Liver (tissue), 9 donors: ENCODE data around the gene COX20. TPM values are rescaled to one million over a fixed set of nuclear protein-coding genes. Genes with fewer than 3 reads are reported as not detected.

Experiments
- DNase-seq: peaks from one replicate; pipeline ENCODE4 v3.0.0-alpha.2; 2017; ENCODE audit warnings: low spot score
- H3K27ac ChIP-seq, 2 donors: one replicate each; pipeline ENCODE4 v1.7.0; 2013; ENCODE audit warnings: inconsistent platforms in 2 of 2, low read length in 2 of 2, control low read depth in 1 of 2, low read depth in 1 of 2, mild to moderate bottlenecking in 1 of 2
- H3K27me3 ChIP-seq, 4 donors: one replicate each; pipeline versions ENCODE4 v1.6.1 to v1.7.0; 2013; ENCODE audit warnings: low read length in 3 of 4, inconsistent platforms in 1 of 4, mild to moderate bottlenecking in 1 of 4, moderate library complexity in 1 of 4; ENCODE audit not compliant: control insufficient read depth in 4 of 4, insufficient read depth in 4 of 4
- H3K36me3 ChIP-seq, 4 donors: one replicate each; pipeline versions ENCODE4 v1.6.1 to v1.7.0; 2013; ENCODE audit warnings: low read length in 3 of 4, mild to moderate bottlenecking in 3 of 4, low read depth in 1 of 4, moderate library complexity in 1 of 4; ENCODE audit not compliant: control insufficient read depth in 4 of 4, insufficient read depth in 3 of 4
- H3K4me1 ChIP-seq, 4 donors: one replicate each; pipeline versions ENCODE4 v1.6.1 to v1.7.0; 2013; ENCODE audit warnings: low read length in 3 of 4, mild to moderate bottlenecking in 3 of 4, moderate library complexity in 1 of 4; ENCODE audit not compliant: control insufficient read depth in 4 of 4, insufficient read depth in 4 of 4
- H3K4me3 ChIP-seq, 3 donors: one replicate each; pipeline versions ENCODE4 v1.6.1 to v1.7.0; 2013; ENCODE audit warnings: low read length in 3 of 3, control low read depth in 1 of 3, low read depth in 1 of 3, mild to moderate bottlenecking in 1 of 3
- H3K9ac ChIP-seq, 2 donors: one replicate each; pipeline ENCODE4 v1.7.0; 2013; ENCODE audit warnings: low read length in 2 of 2, mild to moderate bottlenecking in 2 of 2, moderate library complexity in 2 of 2, control low read depth in 1 of 2, low read depth in 1 of 2
- H3K9me3 ChIP-seq, 4 donors: one replicate each; pipeline versions ENCODE4 v1.6.1 to v1.7.0; 2013; ENCODE audit warnings: low read length in 3 of 4; ENCODE audit not compliant: control insufficient read depth in 4 of 4
- ATF3 ChIP-seq: IDR thresholded peaks from 2 replicates; pipeline ENCODE4 v1.6.1; 2016; ENCODE audit warnings: antibody characterized with exemption
- CTCF ChIP-seq: fragments of 150-350 bp; IDR thresholded peaks from 2 replicates; pipeline ENCODE4 v1.5.1; 2017; ENCODE audit warnings: improper control_type of control experiment, low read depth, low read length; ENCODE audit not compliant: missing input control
- EGR1 ChIP-seq, 2 donors: IDR thresholded peaks; 2 replicates each; pipeline ENCODE4 v1.6.1; 2016 to 2018; ENCODE audit warnings: antibody characterized with exemption in 2 of 2, low read depth in 2 of 2
- FOXA1 ChIP-seq: IDR thresholded peaks from 2 replicates; pipeline ENCODE4 v1.6.1; 2016; ENCODE audit warnings: antibody characterized with exemption
- FOXA2 ChIP-seq: IDR thresholded peaks from 2 replicates; pipeline ENCODE4 v1.6.1; 2016; ENCODE audit warnings: antibody characterized with exemption
- GABPA ChIP-seq, 2 donors: IDR thresholded peaks in 1 of 2; conservative IDR thresholded peaks in 1 of 2; 2 replicates each; pipeline ENCODE4 v1.6.1; 2016; ENCODE audit warnings: antibody characterized with exemption in 2 of 2, mild to moderate bottlenecking in 1 of 2, moderate library complexity in 1 of 2
- HNF4A ChIP-seq, 2 donors: conservative IDR thresholded peaks; 2 replicates each; pipeline ENCODE4 v1.6.1; 2016; ENCODE audit warnings: antibody characterized with exemption in 2 of 2, mild to moderate bottlenecking in 2 of 2
- HNF4G ChIP-seq: IDR thresholded peaks from 2 replicates; pipeline ENCODE4 v1.6.1; 2016; ENCODE audit warnings: antibody characterized with exemption
- JUND ChIP-seq, 2 donors: IDR thresholded peaks; 2 replicates each; pipeline ENCODE4 v1.6.1; 2016; ENCODE audit warnings: antibody characterized with exemption in 2 of 2
- MAX ChIP-seq: IDR thresholded peaks from 2 replicates; pipeline ENCODE4 v1.6.1; 2016; ENCODE audit warnings: antibody characterized with exemption
- NR2F2 ChIP-seq: IDR thresholded peaks from 2 replicates; pipeline ENCODE4 v1.6.1; 2016; ENCODE audit warnings: antibody characterized with exemption
- RAD21 ChIP-seq, 2 donors: IDR thresholded peaks; 2 replicates each; pipeline ENCODE4 v1.6.1; 2016; ENCODE audit warnings: antibody characterized with exemption in 2 of 2, mild to moderate bottlenecking in 2 of 2
- REST ChIP-seq: IDR thresholded peaks from 2 replicates; pipeline ENCODE4 v1.6.1; 2016; ENCODE audit warnings: antibody characterized with exemption, mild to moderate bottlenecking
- RXRA ChIP-seq, 2 donors: IDR thresholded peaks; 2 replicates each; pipeline ENCODE4 v1.6.1; 2017 to 2018; ENCODE audit warnings: antibody characterized with exemption in 2 of 2, mild to moderate bottlenecking in 1 of 2
- SP1 ChIP-seq: IDR thresholded peaks from 2 replicates; pipeline ENCODE4 v1.6.1; 2018; ENCODE audit warnings: antibody characterized with exemption, mild to moderate bottlenecking
- TAF1 ChIP-seq: conservative IDR thresholded peaks from 2 replicates; pipeline ENCODE4 v1.6.1; 2016; ENCODE audit warnings: antibody characterized with exemption, mild to moderate bottlenecking
- YY1 ChIP-seq: IDR thresholded peaks from 2 replicates; pipeline ENCODE4 v1.6.1; 2016; ENCODE audit warnings: antibody characterized with exemption, mild to moderate bottlenecking
- ZBTB33 ChIP-seq: IDR thresholded peaks from 2 replicates; pipeline ENCODE4 v1.6.1; 2016; ENCODE audit warnings: antibody characterized with exemption
- WGBS: extraction: QIAGEN DNeasy Blood & Tissue Kit; methylation state at CpG from one replicate; pipeline ENCODE4 v1.1.7; 2013; 5-methylcytosine and 5-hydroxymethylcytosine counted together
- polyA plus RNA-seq, 2 donors: library from polyadenylated mRNA; stranded (reverse) in 1 of 2; unstranded in 1 of 2; fragments of 200-250 nt in 1 of 2; fragments of >200 nt in 1 of 2; fragmentation: Nextera tagmentation in 1 of 2; extraction: Ambion mirVana in 1 of 2; gene quantifications; one replicate each; pipeline versions ENCODE4 v1.2.1 to v1.2.3, GENCODE V29; 2013 to 2015
- total RNA-seq, 2 donors: library from RNA; depleted of rRNA; stranded (reverse); fragments of >200 nt; gene quantifications; one replicate each; pipeline ENCODE4 v1.2.3, GENCODE V29; 2014
- donor health status: healthy.
- donor health status: healthy.
- donor health status: healthy.
- donor health status: healthy.
- donor health status: healthy.

Gene COX20
- total and polyA plus RNA-seq, 4 donors, result 16.7 to 45.7 (median 19.0) TPM

GRCh38 chr1:244834543-244835275 lies 749 bp upstream of the COX20 start:
- under 1% methylated on average over 49 of the region's 49 CpGs for WGBS
- peaks cover 0 to 1% (median 0%) of the 10 kb centered on the region in 4 donors for H3K36me3 ChIP-seq
- DNase-seq, result no peak
- peak overlapping the region; percentile 86 to 96 for H3K9ac ChIP-seq
- H3K27ac ChIP-seq, result peak overlapping the region; percentile 97 to 99
- no peaks in the 10 kb centered on the region for H3K27me3 ChIP-seq
- H3K9me3 ChIP-seq, result no peaks in the 10 kb centered on the region
- peak overlapping the region; percentile 67 to 97 (median 84) for H3K4me3 ChIP-seq
- H3K4me1 ChIP-seq, result peaks cover 0 to 14% (median 8%) of the 10 kb centered on the region in 4 donors
- TF ChIP-seq NR2F2 (no peak), TAF1 (peak; percentile 66), HNF4A (conservative IDR thresholded peaks at IDR 0.05) (no peak), JUND (IDR thresholded peaks at IDR 0.05) (no peak), RXRA (IDR thresholded peaks at IDR 0.05) (no peak), RAD21 (IDR thresholded peaks at IDR 0.05) (no peak), YY1 (peak; percentile 98), SP1 (peak; percentile 39), HNF4G (no peak), CTCF (no peak), FOXA2 (no peak), ZBTB33 (no peak), MAX (peak; percentile 71), FOXA1 (no peak), GABPA (IDR thresholded peaks at IDR 0.05 in 1 of 2, conservative IDR thresholded peaks at IDR 0.05 in 1 of 2) (peak in 1 of 2 donors; percentile 11), REST (peak; percentile 23), EGR1 (IDR thresholded peaks at IDR 0.05; ENCODE audit: low read depth in 2 of 2) (no peak), ATF3 (peak; percentile 12)
